Neutrophil (primary cell): ENCODE measurements around the gene PGBD1.
"Not testable (repeated sequence)": the region's sequence is repeated elsewhere in the genome, so short reads cannot be mapped to it uniquely, and the experiment has no call there.

Source experiments
- H3K27ac ChIP-seq: fragments of 200-600 bp; sonication (generic); 2 replicates; pipeline ENCODE4 v1.5.1; 2016; ENCODE audit warnings: mild to moderate bottlenecking, moderate library complexity
- H3K27me3 ChIP-seq: fragments of 200-600 bp; sonication (generic); 2 replicates; pipeline ENCODE4 v1.6.0; 2016; ENCODE audit warnings: mild to moderate bottlenecking
- H3K36me3 ChIP-seq: fragments of 200-600 bp; sonication (generic); 2 replicates; pipeline ENCODE4 v1.5.1; 2017
- H3K4me1 ChIP-seq, 2 experiments: fragments of 200-600 bp in 1 of 2; sonication (generic) in 1 of 2; 1 replicate in 1 of 2; 2 replicates in 1 of 2; pipeline versions ENCODE4 v1.5.1 to v1.6.1; 2013 to 2016; ENCODE audit warnings: low read depth in 1 of 2, low read length in 1 of 2, mild to moderate bottlenecking in 1 of 2, moderate library complexity in 1 of 2; ENCODE audit not compliant: control insufficient read depth in 1 of 2, insufficient read depth in 1 of 2
- H3K4me3 ChIP-seq, 2 experiments: fragments of 200-600 bp in 1 of 2; sonication (generic) in 1 of 2; 1 replicate in 1 of 2; 2 replicates in 1 of 2; pipeline ENCODE4 v1.5.1; 2013 to 2016; ENCODE audit warnings: low read depth in 1 of 2, low read length in 1 of 2, mild to moderate bottlenecking in 1 of 2, moderate library complexity in 1 of 2
- H3K9me3 ChIP-seq: fragments of 200-600 bp; sonication (generic); 2 replicates; pipeline ENCODE4 v1.5.1; 2016
- TF ChIP-seq, protein P1 (sequence below): fragments of 200-600 bp; sonication (generic); IDR thresholded peaks from 2 replicates; pipeline ENCODE4 v1.5.1; 2016; ENCODE audit warnings: antibody characterized with exemption

Gene PGBD1

GRCh38 chr6:28315628-28316027, 34.3 kb downstream of the PGBD1 start:
- no peaks in the 10 kb centered on the region for H3K4me1 ChIP-seq
- H3K27ac ChIP-seq = no peak overlapping the region
- H3K9me3 ChIP-seq = no peaks in the 10 kb centered on the region
- TF ChIP-seq, protein P1, sequence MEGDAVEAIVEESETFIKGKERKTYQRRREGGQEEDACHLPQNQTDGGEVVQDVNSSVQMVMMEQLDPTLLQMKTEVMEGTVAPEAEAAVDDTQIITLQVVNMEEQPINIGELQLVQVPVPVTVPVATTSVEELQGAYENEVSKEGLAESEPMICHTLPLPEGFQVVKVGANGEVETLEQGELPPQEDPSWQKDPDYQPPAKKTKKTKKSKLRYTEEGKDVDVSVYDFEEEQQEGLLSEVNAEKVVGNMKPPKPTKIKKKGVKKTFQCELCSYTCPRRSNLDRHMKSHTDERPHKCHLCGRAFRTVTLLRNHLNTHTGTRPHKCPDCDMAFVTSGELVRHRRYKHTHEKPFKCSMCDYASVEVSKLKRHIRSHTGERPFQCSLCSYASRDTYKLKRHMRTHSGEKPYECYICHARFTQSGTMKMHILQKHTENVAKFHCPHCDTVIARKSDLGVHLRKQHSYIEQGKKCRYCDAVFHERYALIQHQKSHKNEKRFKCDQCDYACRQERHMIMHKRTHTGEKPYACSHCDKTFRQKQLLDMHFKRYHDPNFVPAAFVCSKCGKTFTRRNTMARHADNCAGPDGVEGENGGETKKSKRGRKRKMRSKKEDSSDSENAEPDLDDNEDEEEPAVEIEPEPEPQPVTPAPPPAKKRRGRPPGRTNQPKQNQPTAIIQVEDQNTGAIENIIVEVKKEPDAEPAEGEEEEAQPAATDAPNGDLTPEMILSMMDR = no peak
- H3K36me3 ChIP-seq = no peaks in the 10 kb centered on the region
- H3K27me3 ChIP-seq = no peaks in the 10 kb centered on the region
- no peak overlapping the region for H3K4me3 ChIP-seq

DNA sequence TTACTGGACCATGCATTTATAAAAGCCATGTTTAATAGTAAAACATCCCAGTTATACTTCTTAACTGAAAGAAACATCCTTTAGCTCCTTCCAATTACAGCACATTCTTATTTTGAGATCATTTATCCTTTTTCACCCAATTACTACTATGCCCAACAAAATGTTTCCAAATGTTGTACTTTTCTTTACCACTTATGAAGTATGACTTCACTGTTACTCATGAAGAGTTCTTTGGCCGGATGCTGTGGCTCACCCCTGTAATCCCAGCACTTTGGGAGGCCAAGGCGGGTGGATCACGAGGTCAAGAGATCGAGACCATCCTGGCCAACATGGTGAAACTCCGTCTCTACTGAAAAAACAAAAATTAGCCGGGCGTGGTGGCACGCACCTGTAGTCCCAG, 36.5 kb downstream of the PGBD1 start:
- not testable (repeated sequence) for H3K36me3 ChIP-seq, H3K27ac ChIP-seq, H3K4me3 ChIP-seq, H3K27me3 ChIP-seq, H3K4me1 ChIP-seq, H3K9me3 ChIP-seq

DNA sequence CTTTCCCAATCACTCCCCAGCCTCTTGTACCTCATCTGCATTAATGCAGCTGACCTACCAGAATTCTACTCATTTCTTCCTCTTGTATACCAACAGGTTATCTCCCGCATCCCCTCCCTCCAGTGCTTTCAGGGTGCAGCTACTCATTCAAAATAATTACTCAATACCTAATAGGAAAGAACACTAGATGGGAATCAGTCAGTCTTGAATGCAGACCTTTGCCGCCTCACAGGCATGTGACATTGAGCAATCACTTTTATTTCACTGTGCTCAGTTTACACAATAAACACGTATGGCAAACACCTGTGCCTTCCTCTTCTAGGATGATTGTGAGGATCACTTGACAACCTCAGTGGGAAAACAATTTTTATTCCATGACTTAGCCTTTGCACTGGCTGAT, 41.3 kb downstream of the PGBD1 start:
- Histone ChIP-seq H3K4me3 (no peak overlapping the region), H3K27me3 (no peaks in the 10 kb centered on the region), H3K9me3 (peaks cover 11% of the 10 kb centered on the region), H3K4me1 (no peaks in the 10 kb centered on the region), H3K27ac (no peak overlapping the region), H3K36me3 (no peaks in the 10 kb centered on the region)
- TF ChIP-seq, protein P1 = no peak

- Histone ChIP-seq H3K4me1 (no peaks in the 10 kb centered on the region), H3K36me3 (no peaks in the 10 kb centered on the region), H3K9me3 (peaks cover 11% of the 10 kb centered on the region), H3K27ac (no peak overlapping the region), H3K27me3 (no peaks in the 10 kb centered on the region), H3K4me3 (no peak overlapping the region)
- TF ChIP-seq, protein P1 = no peak
These were observed 42.5 kb downstream of the PGBD1 start for GRCh38 chr6:28323813-28324424.

GRCh38 chr6:28326371-28326948, 45.1 kb downstream of the PGBD1 start:
- Histone ChIP-seq H3K36me3 (no peaks in the 10 kb centered on the region), H3K4me1 (no peaks in the 10 kb centered on the region), H3K4me3 (no peak overlapping the region), H3K27ac (no peak overlapping the region), H3K27me3 (no peaks in the 10 kb centered on the region), H3K9me3 (peaks cover 11% of the 10 kb centered on the region)
- TF ChIP-seq, protein P1 = no peak

GRCh38 chr6:28330041-28330440, 48.7 kb downstream of the PGBD1 start:
- TF ChIP-seq, protein P1 = no peak
- H3K27me3 ChIP-seq = no peaks in the 10 kb centered on the region
- no peak overlapping the region for H3K27ac ChIP-seq
- no peak overlapping the region for H3K4me3 ChIP-seq
- H3K4me1 ChIP-seq = peaks cover under 1% of the 10 kb centered on the region in 2 experiments
- peaks cover 11% of the 10 kb centered on the region for H3K9me3 ChIP-seq
- no peaks in the 10 kb centered on the region for H3K36me3 ChIP-seq
